ENCODE results near the gene GSAP.

GSAP gene

GRCh38 chr7:77367976-77368375 is 48.2 kb downstream of the GSAP start:
- Histone ChIP-seq H3K27me3 (ENCODE audit: control insufficient read depth, insufficient read depth, low read length) (no peaks in the 10 kb centered on the region), H3K27ac (ENCODE audit: low read length) (no peak overlapping the region), H3K9me3 (ENCODE audit: control insufficient read depth, insufficient read depth, low read length) (no peaks in the 10 kb centered on the region), H3K4me1 (ENCODE audit: control insufficient read depth, insufficient read depth, low read length) (no peaks in the 10 kb centered on the region), H3K4me3 (ENCODE audit: low read length) (no peak overlapping the region), H3K36me3 (ENCODE audit: control insufficient read depth, insufficient read depth, low read length) (no peaks in the 10 kb centered on the region)
- WGBS (ENCODE audit: insufficient coverage, insufficient read length), result no CpG with 5 or more reads among the region's 4 CpGs
- DNase-seq (ENCODE audit: low read depth, low spot score), result no peak

GRCh38 chr7:77362905-77363304 is 53.2 kb downstream of the GSAP start:
- Histone ChIP-seq H3K36me3 (ENCODE audit: control insufficient read depth, insufficient read depth, low read length) (no peaks in the 10 kb centered on the region), H3K4me3 (ENCODE audit: low read length) (no peak overlapping the region), H3K27me3 (ENCODE audit: control insufficient read depth, insufficient read depth, low read length) (no peaks in the 10 kb centered on the region), H3K9me3 (ENCODE audit: control insufficient read depth, insufficient read depth, low read length) (no peaks in the 10 kb centered on the region), H3K27ac (ENCODE audit: low read length) (no peak overlapping the region), H3K4me1 (ENCODE audit: control insufficient read depth, insufficient read depth, low read length) (no peaks in the 10 kb centered on the region)
- WGBS (ENCODE audit: insufficient coverage, insufficient read length), result no CpG with 5 or more reads among the region's 1 CpG
- DNase-seq (ENCODE audit: low read depth, low spot score), result no peak

GRCh38 chr7:77360969-77361368 is 55.2 kb downstream of the GSAP start:
- no peak overlapping the region for H3K4me3 ChIP-seq (ENCODE audit: low read length)
- no peak overlapping the region for H3K27ac ChIP-seq (ENCODE audit: low read length)
- H3K36me3 ChIP-seq (ENCODE audit: control insufficient read depth, insufficient read depth, low read length), result no peaks in the 10 kb centered on the region
- no peak for DNase-seq (ENCODE audit: low read depth, low spot score)
- no peaks in the 10 kb centered on the region for H3K4me1 ChIP-seq (ENCODE audit: control insufficient read depth, insufficient read depth, low read length)
- H3K27me3 ChIP-seq (ENCODE audit: control insufficient read depth, insufficient read depth, low read length), result no peaks in the 10 kb centered on the region
- no CpG with 5 or more reads among the region's 3 CpGs for WGBS (ENCODE audit: insufficient coverage, insufficient read length)
- H3K9me3 ChIP-seq (ENCODE audit: control insufficient read depth, insufficient read depth, low read length), result no peaks in the 10 kb centered on the region

GRCh38 chr7:77360104-77360503 is 56.0 kb downstream of the GSAP start:
- no peaks in the 10 kb centered on the region for H3K36me3 ChIP-seq (ENCODE audit: control insufficient read depth, insufficient read depth, low read length)
- no CpG with 5 or more reads among the region's 1 CpG for WGBS (ENCODE audit: insufficient coverage, insufficient read length)
- no peaks in the 10 kb centered on the region for H3K9me3 ChIP-seq (ENCODE audit: control insufficient read depth, insufficient read depth, low read length)
- no peak overlapping the region for H3K27ac ChIP-seq (ENCODE audit: low read length)
- H3K4me1 ChIP-seq (ENCODE audit: control insufficient read depth, insufficient read depth, low read length), result no peaks in the 10 kb centered on the region
- H3K4me3 ChIP-seq (ENCODE audit: low read length), result no peak overlapping the region
- H3K27me3 ChIP-seq (ENCODE audit: control insufficient read depth, insufficient read depth, low read length), result no peaks in the 10 kb centered on the region
- no peak for DNase-seq (ENCODE audit: low read depth, low spot score)

- WGBS (ENCODE audit: insufficient coverage, insufficient read length), result no CpG with 5 or more reads among the region's 1 CpG
- H3K9me3 ChIP-seq (ENCODE audit: control insufficient read depth, insufficient read depth, low read length), result no peaks in the 10 kb centered on the region
- no peaks in the 10 kb centered on the region for H3K36me3 ChIP-seq (ENCODE audit: control insufficient read depth, insufficient read depth, low read length)
- H3K27ac ChIP-seq (ENCODE audit: low read length), result no peak overlapping the region
- no peaks in the 10 kb centered on the region for H3K27me3 ChIP-seq (ENCODE audit: control insufficient read depth, insufficient read depth, low read length)
- no peak for DNase-seq (ENCODE audit: low read depth, low spot score)
- no peak overlapping the region for H3K4me3 ChIP-seq (ENCODE audit: low read length)
- H3K4me1 ChIP-seq (ENCODE audit: control insufficient read depth, insufficient read depth, low read length), result no peaks in the 10 kb centered on the region
These were observed 56.5 kb downstream of the GSAP start for GRCh38 chr7:77359599-77359998.

GRCh38 chr7:77354914-77355313 is 61.2 kb downstream of the GSAP start:
- Histone ChIP-seq H3K36me3 (ENCODE audit: control insufficient read depth, insufficient read depth, low read length) (no peaks in the 10 kb centered on the region), H3K27me3 (ENCODE audit: control insufficient read depth, insufficient read depth, low read length) (no peaks in the 10 kb centered on the region), H3K4me1 (ENCODE audit: control insufficient read depth, insufficient read depth, low read length) (0 out of 2 replicates have a peak, but pooled peaks cover 2% of the 10 kb centered on the region), H3K9me3 (ENCODE audit: control insufficient read depth, insufficient read depth, low read length) (no peaks in the 10 kb centered on the region), H3K4me3 (ENCODE audit: low read length) (no peak overlapping the region), H3K27ac (ENCODE audit: low read length) (no peak overlapping the region)
- WGBS (ENCODE audit: insufficient coverage, insufficient read length), result no CpG with 5 or more reads among the region's 9 CpGs
- no peak for DNase-seq (ENCODE audit: low read depth, low spot score)

- Histone ChIP-seq H3K36me3 (ENCODE audit: control insufficient read depth, insufficient read depth, low read length) (no peaks in the 10 kb centered on the region), H3K27ac (ENCODE audit: low read length) (no peak overlapping the region), H3K27me3 (ENCODE audit: control insufficient read depth, insufficient read depth, low read length) (no peaks in the 10 kb centered on the region), H3K9me3 (ENCODE audit: control insufficient read depth, insufficient read depth, low read length) (no peaks in the 10 kb centered on the region), H3K4me1 (ENCODE audit: control insufficient read depth, insufficient read depth, low read length) (0 out of 2 replicates have a peak, but pooled peaks cover 2% of the 10 kb centered on the region), H3K4me3 (ENCODE audit: low read length) (no peak overlapping the region)
- no peak for DNase-seq (ENCODE audit: low read depth, low spot score)
- no CpG with 5 or more reads among the region's 2 CpGs for WGBS (ENCODE audit: insufficient coverage, insufficient read length)
These were observed 61.7 kb downstream of the GSAP start for GRCh38 chr7:77354484-77354883.

- WGBS (ENCODE audit: insufficient coverage, insufficient read length), result no CpG with 5 or more reads among the region's 6 CpGs
- H3K4me3 ChIP-seq (ENCODE audit: low read length), result no peak overlapping the region
- H3K4me1 ChIP-seq (ENCODE audit: control insufficient read depth, insufficient read depth, low read length), result 0 out of 2 replicates have a peak, but pooled peaks cover 2% of the 10 kb centered on the region
These were observed 62.2 kb downstream of the GSAP start for GRCh38 chr7:77353911-77354310.

GRCh38 chr7:77353407-77353721 is 62.8 kb downstream of the GSAP start:
- no peaks in the 10 kb centered on the region for H3K9me3 ChIP-seq (ENCODE audit: control insufficient read depth, insufficient read depth, low read length)
- no CpG with 5 or more reads among the region's 1 CpG for WGBS (ENCODE audit: insufficient coverage, insufficient read length)
- H3K27me3 ChIP-seq (ENCODE audit: control insufficient read depth, insufficient read depth, low read length), result no peaks in the 10 kb centered on the region
- peaks cover 2% of the 10 kb centered on the region; the same call in 1 of the 2 replicates for H3K4me1 ChIP-seq (ENCODE audit: control insufficient read depth, insufficient read depth, low read length)
- DNase-seq (ENCODE audit: low read depth, low spot score), result no peak
- no peak overlapping the region for H3K27ac ChIP-seq (ENCODE audit: low read length)
- no peaks in the 10 kb centered on the region for H3K36me3 ChIP-seq (ENCODE audit: control insufficient read depth, insufficient read depth, low read length)
- H3K4me3 ChIP-seq (ENCODE audit: low read length), result no peak overlapping the region

More at GRCh38 chr7:77353911-77354310, 62.2 kb downstream of the GSAP start:
- Histone ChIP-seq H3K27me3 (ENCODE audit: control insufficient read depth, insufficient read depth, low read length) (no peaks in the 10 kb centered on the region), H3K9me3 (ENCODE audit: control insufficient read depth, insufficient read depth, low read length) (no peaks in the 10 kb centered on the region), H3K27ac (ENCODE audit: low read length) (no peak overlapping the region), H3K36me3 (ENCODE audit: control insufficient read depth, insufficient read depth, low read length) (no peaks in the 10 kb centered on the region)
- DNase-seq (ENCODE audit: low read depth, low spot score), result no peak

GRCh38 chr7:77352665-77353406 is 63.3 kb downstream of the GSAP start:
- no CpG with 5 or more reads among the region's 4 CpGs for WGBS (ENCODE audit: insufficient coverage, insufficient read length)
- H3K4me1 ChIP-seq (ENCODE audit: control insufficient read depth, insufficient read depth, low read length), result peaks cover 3% of the 10 kb centered on the region; the same call in 1 of the 2 replicates
- H3K4me3 ChIP-seq (ENCODE audit: low read length), result no peak overlapping the region
- no peaks in the 10 kb centered on the region for H3K27me3 ChIP-seq (ENCODE audit: control insufficient read depth, insufficient read depth, low read length)
- no peak for DNase-seq (ENCODE audit: low read depth, low spot score)
- no peak overlapping the region for H3K27ac ChIP-seq (ENCODE audit: low read length)
- no peaks in the 10 kb centered on the region for H3K9me3 ChIP-seq (ENCODE audit: control insufficient read depth, insufficient read depth, low read length)
- H3K36me3 ChIP-seq (ENCODE audit: control insufficient read depth, insufficient read depth, low read length), result no peaks in the 10 kb centered on the region

GRCh38 chr7:77351539-77352004 is 64.6 kb downstream of the GSAP start:
- no peaks in the 10 kb centered on the region for H3K27me3 ChIP-seq (ENCODE audit: control insufficient read depth, insufficient read depth, low read length)
- H3K9me3 ChIP-seq (ENCODE audit: control insufficient read depth, insufficient read depth, low read length), result no peaks in the 10 kb centered on the region
- H3K4me3 ChIP-seq (ENCODE audit: low read length), result no peak overlapping the region
- peaks cover 3% of the 10 kb centered on the region; the same call in 1 of the 2 replicates for H3K4me1 ChIP-seq (ENCODE audit: control insufficient read depth, insufficient read depth, low read length)
- no CpG with 5 or more reads among the region's 5 CpGs for whole genome bisulfite sequencing (ENCODE audit: insufficient coverage, insufficient read length)
- H3K27ac ChIP-seq (ENCODE audit: low read length), result no peak overlapping the region
- no peaks in the 10 kb centered on the region for H3K36me3 ChIP-seq (ENCODE audit: control insufficient read depth, insufficient read depth, low read length)
- no peak for DNase-seq (ENCODE audit: low read depth, low spot score)

Measured in iPS DF 6.9 (cell line).